Osteocyte (in vitro differentiated cells): ENCODE data around the gene PPFIA3. TPM values are rescaled to one million over a fixed set of nuclear protein-coding genes. Genes with fewer than 3 reads are reported as not detected.

Source experiments
- DNase-seq: peaks from one replicate; pipeline ENCODE4 v3.0.0; 2021; ENCODE audit warnings: mixed read lengths; ENCODE audit not compliant: unreplicated experiment; ENCODE audit errors: extremely low spot score
- H3K27ac Mint-ChIP-seq: one replicate; pipeline ENCODE4 v1.8.0; 2021; ENCODE audit warnings: mild to moderate bottlenecking, mixed read lengths; ENCODE audit not compliant: unreplicated experiment
- H3K27me3 Mint-ChIP-seq: one replicate; pipeline ENCODE4 v1.8.0; 2021; ENCODE audit warnings: mixed read lengths; ENCODE audit not compliant: unreplicated experiment
- H3K36me3 Mint-ChIP-seq: one replicate; pipeline ENCODE4 v1.8.0; 2021; ENCODE audit warnings: mixed read lengths; ENCODE audit not compliant: unreplicated experiment
- H3K4me1 Mint-ChIP-seq: one replicate; pipeline ENCODE4 v1.8.0; 2021; ENCODE audit warnings: mixed read lengths; ENCODE audit not compliant: unreplicated experiment
- H3K4me3 Mint-ChIP-seq: one replicate; pipeline ENCODE4 v1.8.0; 2021; ENCODE audit warnings: mild to moderate bottlenecking, moderate library complexity, mixed read lengths; ENCODE audit not compliant: unreplicated experiment
- H3K9me3 Mint-ChIP-seq: one replicate; pipeline ENCODE4 v1.8.0; 2021; ENCODE audit warnings: mixed read lengths; ENCODE audit not compliant: unreplicated experiment
- CTCF ChIP-seq: fragments of 200-600 bp; sonication (generic); IDR thresholded peaks from 2 replicates; pipeline ENCODE4 v1.5.0; 2021; ENCODE audit warnings: antibody characterized with exemption, mild to moderate bottlenecking, moderate library complexity
- total RNA-seq: library from RNA; stranded (reverse); gene quantifications from 2 replicates; pipeline ENCODE4 v1.2.1, GENCODE V29; 2021

Gene PPFIA3
- total RNA-seq, 1 donor from 2014 or later = 6.6 TPM

GRCh38 chr19:49109051-49109450, 10.3 kb upstream of the PPFIA3 start:
- H3K27me3 Mint-ChIP-seq = no peaks in the 10 kb centered on the region
- H3K4me3 Mint-ChIP-seq = no peak overlapping the region

GRCh38 chr19:49109569-49110233, 9.6 kb upstream of the PPFIA3 start:
- Mint-ChIP-seq H3K4me1 (peaks cover 10% of the 10 kb centered on the region), H3K9me3 (no peaks in the 10 kb centered on the region), H3K27ac (no peak overlapping the region), H3K27me3 (no peaks in the 10 kb centered on the region), H3K4me3 (no peak overlapping the region), H3K36me3 (peaks cover 31% of the 10 kb centered on the region)
- no peak for TF ChIP-seq CTCF
- no peak for DNase-seq

More at GRCh38 chr19:49109051-49109450, 10.3 kb upstream of the PPFIA3 start:
- Mint-ChIP-seq H3K27ac (peak overlapping the region; percentile 67), H3K9me3 (no peaks in the 10 kb centered on the region), H3K4me1 (peaks cover 10% of the 10 kb centered on the region), H3K36me3 (peaks cover 32% of the 10 kb centered on the region)
- DNase-seq = no peak
- TF ChIP-seq CTCF = no peak

- Mint-ChIP-seq H3K9me3 (no peaks in the 10 kb centered on the region), H3K36me3 (peaks cover 23% of the 10 kb centered on the region), H3K4me3 (no peak overlapping the region), H3K4me1 (peaks cover 10% of the 10 kb centered on the region), H3K27ac (peak overlapping the region; percentile 27), H3K27me3 (no peaks in the 10 kb centered on the region)
- no peak for TF ChIP-seq CTCF
- DNase-seq = no peak
Observed at GRCh38 chr19:49110567-49110966, 8.8 kb upstream of the PPFIA3 start.

GRCh38 chr19:49111218-49111998, 7.9 kb upstream of the PPFIA3 start:
- Mint-ChIP-seq H3K9me3 (no peaks in the 10 kb centered on the region), H3K4me1 (peaks cover 14% of the 10 kb centered on the region), H3K4me3 (no peak overlapping the region), H3K36me3 (peaks cover 20% of the 10 kb centered on the region), H3K27ac (no peak overlapping the region), H3K27me3 (no peaks in the 10 kb centered on the region)
- DNase-seq = no peak
- no peak for TF ChIP-seq CTCF
